Loucy (cell line): Measurements from ENCODE around the gene CRB2.

Experiments
- EZH2phosphoT487 ChIP-seq: fragments of 200-600 bp; IDR thresholded peaks from 2 replicates; pipeline ENCODE4 v1.6.1; 2018; ENCODE audit warnings: antibody characterized with exemption, mild to moderate bottlenecking, moderate library complexity, borderline replicate concordance
- TF ChIP-seq, protein P1 (sequence below): fragments of 200-600 bp; sonication (generic); conservative IDR thresholded peaks from 2 replicates; pipeline ENCODE4 v1.5.1; 2014; ENCODE audit warnings: mild to moderate bottlenecking, antibody characterized with exemption, low read length

DNA sequence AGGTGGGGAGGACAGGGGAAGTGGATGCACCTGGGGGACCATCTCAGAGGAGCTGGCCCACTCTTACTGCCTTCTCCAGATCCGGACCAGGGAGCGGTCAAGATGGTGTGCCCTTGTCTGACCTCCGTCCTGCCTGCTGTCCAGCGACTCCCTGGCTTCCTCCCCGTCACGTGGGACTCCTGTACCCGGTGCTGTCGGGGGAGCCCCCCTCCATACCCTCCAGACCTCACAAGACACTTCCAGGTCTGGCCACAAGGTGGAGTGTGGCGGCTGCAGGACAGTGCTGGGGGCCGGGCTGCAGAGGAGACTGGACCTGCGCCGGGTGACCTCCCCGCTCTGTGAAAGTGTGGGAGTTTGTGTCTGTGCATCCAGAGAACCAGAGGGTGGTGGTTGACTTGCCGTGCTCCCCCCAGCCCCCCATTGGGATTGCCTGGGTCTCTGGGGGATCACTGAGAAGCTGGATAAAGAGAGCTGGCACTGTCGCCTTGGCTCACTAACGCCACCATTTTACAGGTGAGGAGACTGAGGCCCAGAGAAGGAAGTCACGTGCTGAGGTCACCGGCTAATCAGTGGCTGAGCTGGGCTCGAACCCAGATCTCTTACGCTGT is 1.9 kb upstream of the CRB2 start:
- TF ChIP-seq, protein P1, sequence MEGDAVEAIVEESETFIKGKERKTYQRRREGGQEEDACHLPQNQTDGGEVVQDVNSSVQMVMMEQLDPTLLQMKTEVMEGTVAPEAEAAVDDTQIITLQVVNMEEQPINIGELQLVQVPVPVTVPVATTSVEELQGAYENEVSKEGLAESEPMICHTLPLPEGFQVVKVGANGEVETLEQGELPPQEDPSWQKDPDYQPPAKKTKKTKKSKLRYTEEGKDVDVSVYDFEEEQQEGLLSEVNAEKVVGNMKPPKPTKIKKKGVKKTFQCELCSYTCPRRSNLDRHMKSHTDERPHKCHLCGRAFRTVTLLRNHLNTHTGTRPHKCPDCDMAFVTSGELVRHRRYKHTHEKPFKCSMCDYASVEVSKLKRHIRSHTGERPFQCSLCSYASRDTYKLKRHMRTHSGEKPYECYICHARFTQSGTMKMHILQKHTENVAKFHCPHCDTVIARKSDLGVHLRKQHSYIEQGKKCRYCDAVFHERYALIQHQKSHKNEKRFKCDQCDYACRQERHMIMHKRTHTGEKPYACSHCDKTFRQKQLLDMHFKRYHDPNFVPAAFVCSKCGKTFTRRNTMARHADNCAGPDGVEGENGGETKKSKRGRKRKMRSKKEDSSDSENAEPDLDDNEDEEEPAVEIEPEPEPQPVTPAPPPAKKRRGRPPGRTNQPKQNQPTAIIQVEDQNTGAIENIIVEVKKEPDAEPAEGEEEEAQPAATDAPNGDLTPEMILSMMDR, result peak; percentile 95
- TF ChIP-seq EZH2phosphoT487, result no peak
